H1 (cell line): ENCODE measurements around the gene INTS15. TPM values are rescaled to one million over a fixed set of nuclear protein-coding genes. Genes with fewer than 3 reads are reported as not detected.

Experiments used
- CTCF ChIA-PET: fragments of 300-600 bp; sonication (Branson Sonifier 250); formaldehyde crosslinking; loops from one replicate; lab custom pipeline; 2021; ENCODE audit not compliant: partially characterized antibody; lab: Charles Lee
- POLR2A ChIA-PET: fragments of 300-600 bp; sonication (Branson Sonifier 250); formaldehyde crosslinking; loops from one replicate; lab custom pipeline; 2021; ENCODE audit warnings: inconsistent platforms; ENCODE audit not compliant: partially characterized antibody; lab: Charles Lee
- DNase-seq, 2 experiments: peaks; one replicate each; pipeline versions ENCODE4 v3.0.0 to v3.0.0-alpha.2; 2010 to 2022; ENCODE audit warnings: low spot score in 2 of 2, low read depth in 1 of 2, mixed read lengths in 1 of 2
- FAIRE-seq: peaks from 2 replicates; lab custom pipeline; 2011; peaks lifted over from hg19 to GRCh38; lab: Jason Lieb, UNC
- H2AFZ ChIP-seq: 2 replicates; pipeline ENCODE4 v1.8.1; 2012; ENCODE audit warnings: low read length, inconsistent platforms
- H2AK5ac ChIP-seq: 2 replicates; pipeline ENCODE4 v1.6.1; 2013; ENCODE audit warnings: low read depth, low read length
- H2BK120ac ChIP-seq: replicated peaks from 2 replicates; pipeline ENCODE3; 2013; ENCODE audit warnings: low read depth, low read length, inconsistent platforms
- H2BK12ac ChIP-seq: 2 replicates; pipeline ENCODE4 v1.6.1; 2013; ENCODE audit warnings: low read depth, low read length
- H2BK15ac ChIP-seq: 2 replicates; pipeline ENCODE4 v1.6.1; 2013; ENCODE audit warnings: low read length
- H2BK20ac ChIP-seq: 2 replicates; pipeline ENCODE4 v1.6.1; 2013; ENCODE audit warnings: low read length
- H2BK5ac ChIP-seq: 2 replicates; pipeline ENCODE4 v1.6.1; 2013; ENCODE audit warnings: low read depth, low read length
- H3K14ac ChIP-seq: 2 replicates; pipeline ENCODE4 v1.6.1; 2013; ENCODE audit warnings: inconsistent platforms; ENCODE audit not compliant: insufficient read length
- H3K18ac ChIP-seq: 2 replicates; pipeline ENCODE4 v1.6.1; 2013; ENCODE audit warnings: low read length; ENCODE audit errors: extremely low read depth
- H3K23ac ChIP-seq: 2 replicates; pipeline ENCODE4 v1.6.1; 2013; ENCODE audit warnings: inconsistent platforms; ENCODE audit not compliant: insufficient read length
- H3K23me2 ChIP-seq: 2 replicates; pipeline ENCODE4 v1.6.1; 2013; ENCODE audit warnings: low read depth, low read length
- H3K27ac ChIP-seq: 2 replicates; pipeline ENCODE4 v1.6.1; 2011; ENCODE audit warnings: low read depth, low read length, inconsistent platforms
- H3K27me3 ChIP-seq, 4 experiments: replicated peaks in 1 of 4; 1 replicate in 1 of 4; 2 replicates in 3 of 4; pipeline versions ENCODE4 v1.6.1 to v1.8.1; 2011 to 2013; ENCODE audit warnings: low read length in 3 of 4, mild to moderate bottlenecking in 3 of 4, inconsistent platforms in 2 of 4, mixed read lengths in 2 of 4, moderate library complexity in 1 of 4; ENCODE audit not compliant: control insufficient read depth in 3 of 4, insufficient read depth in 3 of 4; ENCODE audit errors: extremely low read depth in 1 of 4
- H3K36me3 ChIP-seq, 4 experiments: 2 replicates each; pipeline versions ENCODE4 v1.6.1 to v1.8.1; 2011 to 2013; ENCODE audit warnings: mild to moderate bottlenecking in 4 of 4, low read length in 3 of 4, moderate library complexity in 2 of 4, control low read depth in 1 of 4, inconsistent platforms in 1 of 4; ENCODE audit not compliant: insufficient read depth in 4 of 4, control insufficient read depth in 2 of 4
- H3K4ac ChIP-seq: replicated peaks from 2 replicates; pipeline ENCODE3; 2013; ENCODE audit warnings: low read length, low read depth, mixed read lengths, inconsistent platforms; ENCODE audit not compliant: insufficient read length
- H3K4me1 ChIP-seq, 4 experiments: replicated peaks in 1 of 4; 1 replicate in 1 of 4; 2 replicates in 3 of 4; pipeline versions ENCODE4 v1.6.1 to v1.8.1; 2011 to 2013; ENCODE audit warnings: low read length in 3 of 4, inconsistent platforms in 2 of 4, mixed read lengths in 1 of 4; ENCODE audit not compliant: insufficient read depth in 4 of 4, control insufficient read depth in 3 of 4
- H3K4me2 ChIP-seq, 2 experiments: 2 replicates each; pipeline versions ENCODE4 v1.6.1 to v1.8.1; 2011 to 2013; ENCODE audit warnings: low read depth in 2 of 2, low read length in 2 of 2, control low read depth in 1 of 2, inconsistent platforms in 1 of 2, mild to moderate bottlenecking in 1 of 2; ENCODE audit not compliant: insufficient read depth in 1 of 2
- H3K4me3 ChIP-seq, 4 experiments: fragments of 200-600, 300-600 bp in 1 of 4; sonication (generic), shearing (Covaris generic), sonication (Bioruptor Twin) in 1 of 4; 2 replicates each; pipeline versions ENCODE4 v1.5.1 to v1.8.1; 2011 to 2016; ENCODE audit warnings: low read length in 4 of 4, low read depth in 3 of 4, control low read depth in 2 of 4, inconsistent platforms in 2 of 4, mild to moderate bottlenecking in 2 of 4, mixed read lengths in 1 of 4, moderate library complexity in 1 of 4; ENCODE audit not compliant: insufficient read depth in 2 of 4; ENCODE audit errors: extremely low read depth in 1 of 4
- H3K56ac ChIP-seq: replicated peaks from 2 replicates; pipeline ENCODE3; 2013; ENCODE audit warnings: low read depth, mild to moderate bottlenecking, mixed read lengths, low read length, inconsistent platforms; ENCODE audit not compliant: insufficient read length
- H3K79me1 ChIP-seq: 2 replicates; pipeline ENCODE4 v1.6.1; 2013; ENCODE audit warnings: low read depth, low read length, control low read depth
- H3K79me2 ChIP-seq, 2 experiments: 2 replicates each; pipeline versions ENCODE4 v1.6.1 to v1.8.1; 2012 to 2013; ENCODE audit warnings: low read length in 2 of 2, mild to moderate bottlenecking in 2 of 2, inconsistent platforms in 1 of 2; ENCODE audit not compliant: insufficient read depth in 2 of 2, control insufficient read depth in 1 of 2
- H3K9ac ChIP-seq, 4 experiments: replicated peaks in 1 of 4; 1 replicate in 1 of 4; 2 replicates in 3 of 4; pipeline versions ENCODE4 v1.6.1 to v1.8.1; 2011 to 2013; ENCODE audit warnings: low read depth in 3 of 4, low read length in 3 of 4, control low read depth in 2 of 4, mild to moderate bottlenecking in 2 of 4, moderate library complexity in 2 of 4, inconsistent platforms in 1 of 4; ENCODE audit errors: extremely low read depth in 1 of 4
- H3K9me3 ChIP-seq, 2 experiments: 2 replicates each; pipeline versions ENCODE4 v1.6.1 to v1.8.1; 2012 to 2013; ENCODE audit warnings: mild to moderate bottlenecking in 2 of 2, moderate library complexity in 2 of 2, control low read depth in 1 of 2, inconsistent platforms in 1 of 2, low read depth in 1 of 2, low read length in 1 of 2, mixed read lengths in 1 of 2; ENCODE audit not compliant: insufficient read depth in 2 of 2
- H4K20me1 ChIP-seq, 2 experiments: replicated peaks in 1 of 2; 2 replicates each; pipeline versions ENCODE3 to v1.8.1; 2011 to 2013; ENCODE audit warnings: inconsistent platforms in 2 of 2, low read length in 2 of 2, mild to moderate bottlenecking in 1 of 2; ENCODE audit not compliant: insufficient read depth in 2 of 2, control insufficient read depth in 1 of 2
- H4K5ac ChIP-seq: 2 replicates; pipeline ENCODE4 v1.6.1; 2013; ENCODE audit warnings: low read length, low read depth, mixed read lengths, inconsistent platforms; ENCODE audit not compliant: insufficient read length
- H4K8ac ChIP-seq: 2 replicates; pipeline ENCODE4 v1.8.0; 2013; ENCODE audit warnings: mild to moderate bottlenecking, moderate library complexity, low read length, inconsistent platforms; ENCODE audit not compliant: insufficient read depth; ENCODE audit errors: extremely low read depth
- H4K91ac ChIP-seq: replicated peaks from 2 replicates; pipeline ENCODE3; 2013; ENCODE audit warnings: low read length, mixed read lengths, inconsistent platforms; ENCODE audit not compliant: insufficient read length
- CHD2 ChIP-seq: IDR thresholded peaks from 2 replicates; pipeline ENCODE4 v1.6.1; 2012; ENCODE audit warnings: low read length, improper control_type of control experiment
- CTBP2 ChIP-seq: IDR thresholded peaks from 2 replicates; pipeline ENCODE4 v1.7.0; 2011; ENCODE audit warnings: borderline replicate concordance, mild to moderate bottlenecking, moderate library complexity, mixed read lengths, low read length; ENCODE audit not compliant: insufficient read depth, insufficient read length
- HDAC2 ChIP-seq, 2 experiments: fragments of 300-600 bp in 1 of 2; sonication (generic) in 1 of 2; IDR thresholded peaks; 2 replicates each; pipeline ENCODE4 v1.6.1; 2011 to 2012; ENCODE audit warnings: low read depth in 2 of 2, low read length in 2 of 2, mild to moderate bottlenecking in 2 of 2, moderate library complexity in 2 of 2, borderline replicate concordance in 1 of 2, inconsistent platforms in 1 of 2
- JUN ChIP-seq: IDR thresholded peaks from 2 replicates; pipeline ENCODE4 v1.6.1; 2011; ENCODE audit warnings: low read depth, mild to moderate bottlenecking, improper control_type of control experiment, low read length
- POU5F1 ChIP-seq: IDR thresholded peaks from 2 replicates; pipeline ENCODE4 v1.6.1; 2011; ENCODE audit warnings: low read depth, mild to moderate bottlenecking, low read length, moderate library complexity
- RAD21 ChIP-seq, 2 experiments: IDR thresholded peaks in 1 of 2; conservative IDR thresholded peaks in 1 of 2; 2 replicates each; pipeline ENCODE4 v1.6.1; 2011; ENCODE audit warnings: low read depth in 2 of 2, low read length in 2 of 2, improper control_type of control experiment in 1 of 2, inconsistent platforms in 1 of 2, mild to moderate bottlenecking in 1 of 2, moderate library complexity in 1 of 2
- SAP30 ChIP-seq: fragments of 300-600 bp; sonication (generic); IDR thresholded peaks from 2 replicates; pipeline ENCODE4 v1.7.1; 2012; ENCODE audit warnings: low read length, moderate library complexity, mild to moderate bottlenecking, inconsistent platforms; ENCODE audit not compliant: insufficient read depth, insufficient replicate concordance
- SP2 ChIP-seq: IDR thresholded peaks from 2 replicates; pipeline ENCODE4 v1.6.1; 2012; ENCODE audit warnings: mild to moderate bottlenecking, low read length, inconsistent platforms
- SP4 ChIP-seq: IDR thresholded peaks from 2 replicates; pipeline ENCODE4 v1.6.1; 2012; ENCODE audit warnings: low read length, inconsistent platforms
- TBP ChIP-seq: IDR thresholded peaks from 2 replicates; pipeline ENCODE4 v1.6.1; 2011; ENCODE audit warnings: low read depth, low read length, improper control_type of control experiment
- WGBS, 2 experiments: shearing (Covaris generic) in 1 of 2; methylation state at CpG; one replicate each; pipeline versions ENCODE4 v1.1.6 to v1.1.7; 2013 to 2015; ENCODE audit warnings: low lambda C conversion rate in 2 of 2, mixed read lengths in 2 of 2, inconsistent platforms in 1 of 2, low coverage in 1 of 2, missing lambda C conversion rate in 1 of 2; ENCODE audit not compliant: insufficient replicate concordance in 2 of 2, insufficient coverage in 1 of 2, insufficient read length in 1 of 2; ENCODE audit errors: extremely low coverage in 1 of 2, missing lambda C conversion rate in 1 of 2; 5-methylcytosine and 5-hydroxymethylcytosine counted together
- polyA plus RNA-seq, 7 experiments: library from polyadenylated mRNA; depleted of rRNA in 3 of 7; stranded (reverse) in 5 of 7; unstranded in 2 of 7; fragments of >200 nt in 5 of 7; fragments of 200-250 nt in 2 of 7; gene quantifications; 1 replicate in 5 of 7; 2 replicates in 1 of 7; 4 replicates in 1 of 7; pipeline versions ENCODE4 v1.2.1 to v1.2.3, GENCODE V29; 2011 to 2013; ENCODE audit warnings: missing spikeins in 2 of 7, mixed read lengths in 2 of 7
- total RNA-seq: library from RNA; stranded (reverse); fragmentation: NEBNext Ultra II Directional; extraction: Animal tissue kit (Norgen Biotek cat#: 25700); gene quantifications from 2 replicates; pipeline ENCODE4 v1.2.1, GENCODE V29; 2021

INTS15 gene
- total and polyA plus RNA-seq, 2 of the 8 experiments (the other 6 are each of a cell fraction or from before 2014, with no cell fraction given) = 23.0 to 25.7 TPM

- POLR2A ChIA-PET = interaction anchor here (1.4 to 2.0 kb wide), 2 partner anchors 10 to 26 kb away, joined by 3 to 6 read pairs; partner anchors contain the start of gene INTS15
- H3K4me3 ChIP-seq = peak overlapping the region; percentile 43 to 89 (median 63)
- H4K91ac ChIP-seq = no peak overlapping the region
- no peak overlapping the region; the same call in 1 of the 2 replicates for H2BK15ac ChIP-seq
- H3K36me3 ChIP-seq = 0 out of 8 replicates have a peak, but pooled peaks cover 0 to 4% (median 1%) of the 10 kb centered on the region in 4 experiments
- H2BK12ac ChIP-seq = no peak overlapping the region
- no peak overlapping the region for H2AFZ ChIP-seq
- H2AK5ac ChIP-seq = 0 out of 2 replicates have a peak overlapping the region, but pooled peaks have one; percentile 32
- no peak overlapping the region for H2BK120ac ChIP-seq
- DNase-seq (peak in 1 of 2 experiments; percentile 77), FAIRE-seq (no peak)
- H3K4ac ChIP-seq = no peak overlapping the region
- peaks cover 0 to 12% (median 7%) of the 10 kb centered on the region in 4 experiments; a peak in 5 of 7 replicates for H3K4me1 ChIP-seq
- peaks cover 7% of the 10 kb centered on the region; the same call in 1 of the 2 replicates for H3K23me2 ChIP-seq
- no peak overlapping the region; the same call in 1 of the 2 replicates for H3K18ac ChIP-seq
- CTCF ChIA-PET = interaction anchor here (0.7 to 1.0 kb wide), 3 partner anchors 37 to 242 kb away, joined by 3 read pairs; no protein-coding TSS in a partner anchor
- WGBS, 2 experiments = 36% methylated on average over 28 of the region's 63 CpGs; no CpG with 5 or more reads in 1 of the 2 experiments
- H3K79me1 ChIP-seq = no peaks in the 10 kb centered on the region
- H3K56ac ChIP-seq = no peak overlapping the region
- peak overlapping the region; percentile 4 to 14 (median 10); a peak in 4 of 7 replicates for H3K9ac ChIP-seq
- H4K20me1 ChIP-seq = peaks cover 0 to 1% of the 10 kb centered on the region in 2 experiments
- no peak overlapping the region for H2BK20ac ChIP-seq
- H3K79me2 ChIP-seq = no peaks in the 10 kb centered on the region
- H3K27me3 ChIP-seq = peaks cover 0 to 4% (median 0%) of the 10 kb centered on the region in 4 experiments; a peak in 1 of 7 replicates
- H4K8ac ChIP-seq = peak overlapping the region; percentile 25; the same call in 1 of the 2 replicates
- H3K27ac ChIP-seq = no peak overlapping the region
- peak overlapping the region; percentile 58 to 100 for H3K4me2 ChIP-seq
- peak overlapping the region; percentile 33 for H4K5ac ChIP-seq
- H2BK5ac ChIP-seq = peak overlapping the region; percentile 24; the same call in 1 of the 2 replicates
- H3K9me3 ChIP-seq = no peaks in the 10 kb centered on the region
- no peak overlapping the region for H3K23ac ChIP-seq
- no peak overlapping the region for H3K14ac ChIP-seq
- TF ChIP-seq POU5F1 (no peak), HDAC2 (IDR thresholded peaks at IDR 0.05; ENCODE audit: borderline replicate concordance in 1 of 2, low read depth in 2 of 2, low read length in 2 of 2) (peak; percentile 25 to 77; a peak in 1 of 4 replicates), SP2 (no peak), CTBP2 (no peak), TBP (peak; percentile 22; the same call in 1 of the 2 replicates), JUN (no peak), SP4 (no peak), SAP30 (no peak), RAD21 (IDR thresholded peaks at IDR 0.05 in 1 of 2, conservative IDR thresholded peaks at IDR 0.05 in 1 of 2; ENCODE audit: low read depth in 2 of 2, low read length in 2 of 2) (no peak), CHD2 (no peak)
Measured at GRCh38 chr7:6615723-6616555, 26.1 kb downstream of the INTS15 start.
